HG03521 (cell line): Measurements from ENCODE around the gene NCAPG2.

Source experiments
- ATAC-seq: cut with Tn5 transposase; IDR thresholded peaks from one replicate; pipeline ENCODE4 v1.9.1; 2021; ENCODE audit warnings: mild to moderate bottlenecking, moderate library complexity; ENCODE audit not compliant: unreplicated experiment

The NCAPG2 gene

GRCh38 chr7:158583810-158584209 lies 120.8 kb downstream of the NCAPG2 start:
- ATAC-seq = no peak

DNA sequence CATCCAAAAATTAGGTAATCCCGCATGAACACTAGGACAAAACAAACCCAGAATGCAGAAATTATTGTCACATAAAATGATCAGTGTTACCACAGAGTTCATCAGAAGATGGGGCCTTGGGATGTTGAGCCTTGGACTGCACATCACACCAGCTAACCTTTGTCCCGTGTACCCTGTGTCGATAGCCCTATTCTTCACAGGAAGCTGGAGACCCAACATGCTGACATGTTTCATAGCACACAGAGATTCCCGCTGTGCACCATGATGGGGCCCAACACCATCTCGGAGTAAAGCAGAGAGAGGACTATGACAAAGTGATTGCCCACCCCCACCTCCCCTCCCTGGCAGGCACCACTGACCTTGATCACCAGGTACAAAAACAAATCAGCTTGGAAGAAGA lies 121.5 kb downstream of the NCAPG2 start:
- no peak for ATAC-seq

- no peak for ATAC-seq
Observed at GRCh38 chr7:158582089-158582456, 122.5 kb downstream of the NCAPG2 start.

DNA sequence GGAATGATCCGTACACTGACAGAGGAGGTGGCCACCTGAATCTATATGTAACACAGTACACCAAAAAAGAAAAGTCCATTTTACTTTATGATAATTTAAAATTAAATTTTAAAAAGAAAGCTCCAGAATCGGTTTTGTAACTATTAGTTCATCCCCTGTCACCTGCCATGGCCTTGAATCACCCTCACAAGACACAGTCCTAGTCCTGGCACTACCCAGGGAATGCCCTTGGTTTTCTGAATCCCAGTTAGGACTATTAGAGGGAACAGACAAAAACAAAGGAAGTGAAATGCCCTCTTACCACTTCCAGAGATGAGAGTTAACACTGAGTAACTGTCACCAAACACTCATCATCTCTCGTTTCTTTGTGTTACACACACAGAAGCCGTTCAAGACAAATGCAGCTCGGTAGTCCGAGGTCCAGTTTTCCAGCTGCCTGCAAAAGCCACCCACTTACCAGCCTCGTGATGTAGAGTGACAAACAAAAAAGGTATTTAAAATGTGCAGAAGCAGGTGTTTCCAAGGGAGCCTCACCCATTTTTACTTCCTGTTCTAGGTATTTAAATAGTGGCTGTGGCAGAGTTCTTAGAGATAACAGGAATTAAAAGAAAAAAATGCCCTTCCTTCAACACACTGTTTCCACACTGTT lies 123.0 kb downstream of the NCAPG2 start:
- ATAC-seq = no peak
